ENCODE measurements around the gene GRB7. TPM values are rescaled to one million over a fixed set of nuclear protein-coding genes. Genes with fewer than 3 reads are reported as not detected.
A peak's percentile ranks its signal among the peaks of the same experiment; 100 is the strongest.
"Not testable (repeated sequence)": the region's sequence is repeated elsewhere in the genome, so short reads cannot be mapped to it uniquely, and the experiment has no call there.

The GRB7 gene
- total and polyA plus RNA-seq, 2 experiments from 2014 or later, result 12.8 to 28.9 TPM

- Histone ChIP-seq H3K27me3 (ENCODE audit: insufficient read depth) (no peaks in the 10 kb centered on the region), H3K4me2 (no peak overlapping the region), H3F3A (replicated peaks; ENCODE audit: low read depth) (no peaks in the 10 kb centered on the region), H4K20me1 (replicated peaks; ENCODE audit: insufficient read depth) (no peaks in the 10 kb centered on the region; the same call in 1 of the 2 replicates), H3K4me3 (no peak overlapping the region), H3K36me3 (ENCODE audit: insufficient read depth) (no peaks in the 10 kb centered on the region), H2AFZ (peak overlapping the region; percentile 73), H3K27ac (ENCODE audit: low read depth) (no peak overlapping the region), H3K4me1 (ENCODE audit: insufficient read depth) (no peaks in the 10 kb centered on the region), H3K79me2 (replicated peaks; ENCODE audit: insufficient read depth) (no peaks in the 10 kb centered on the region), H3K9me2 (ENCODE audit: insufficient read depth) (no peaks in the 10 kb centered on the region)
- H3K36me3 Mint-ChIP-seq (ENCODE audit: low read depth), result no peaks in the 10 kb centered on the region
- TF ChIP-seq CREB1 (CRISPR knock-in tag; IDR thresholded peaks at IDR 0.05; ENCODE audit: low read depth) (no peak), JUNB (IDR thresholded peaks at IDR 0.05; ENCODE audit: unreplicated experiment) (no peak), ZNF114 (CRISPR knock-in tag; IDR thresholded peaks at IDR 0.05) (no peak), ZNF331 (CRISPR knock-in tag; IDR thresholded peaks at IDR 0.05; ENCODE audit: low read depth) (no peak), NANOG (IDR thresholded peaks at IDR 0.05; ENCODE audit: borderline replicate concordance) (no peak), CTCF (conservative IDR thresholded peaks at IDR 0.05; ENCODE audit: low read depth in 2 of 2) (no peak), STAT1 (IDR thresholded peaks at IDR 0.05; ENCODE audit: unreplicated experiment) (no peak), EZH2 (IDR thresholded peaks at IDR 0.05; ENCODE audit: low read depth, unreplicated experiment) (no peak), POLR2AphosphoS5 (IDR thresholded peaks at IDR 0.05; ENCODE audit: low read depth) (no peak), ETS1 (IDR thresholded peaks at IDR 0.05) (no peak)
- peaks cover 3% of the 10 kb centered on the region; the same call in 2 of the 3 replicates for H3K4me1 Mint-ChIP-seq
- no peak overlapping the region for H3K27ac Mint-ChIP-seq
- no peak overlapping the region for H3K4me3 Mint-ChIP-seq
- ATAC-seq (no peak), DNase-seq (ENCODE audit: low spot score) (no peak)
- H3K27me3 Mint-ChIP-seq (ENCODE audit: insufficient read depth, low read depth, poor library complexity), result peaks cover 9% of the 10 kb centered on the region
- H3K9me3 Mint-ChIP-seq, result no peaks in the 10 kb centered on the region
Measured at GRCh38 chr17:39763051-39763820, 25.5 kb downstream of the GRB7 start.

GRCh38 chr17:39764171-39764570 lies 26.4 kb downstream of the GRB7 start:
- H3K36me3 Mint-ChIP-seq (ENCODE audit: low read depth); H2AFZ ChIP-seq; H3K4me3 ChIP-seq; H3K79me2 ChIP-seq (replicated peaks; ENCODE audit: insufficient read depth); DNase-seq (ENCODE audit: low spot score); H3K27me3 Mint-ChIP-seq (ENCODE audit: insufficient read depth, low read depth, poor library complexity); H3F3A ChIP-seq (replicated peaks; ENCODE audit: low read depth); H3K4me1 Mint-ChIP-seq; H3K9me3 Mint-ChIP-seq; H3K27me3 ChIP-seq (ENCODE audit: insufficient read depth); ATAC-seq; H3K27ac ChIP-seq (ENCODE audit: low read depth); H3K4me1 ChIP-seq (ENCODE audit: insufficient read depth); H3K36me3 ChIP-seq (ENCODE audit: insufficient read depth); H4K20me1 ChIP-seq (replicated peaks; ENCODE audit: insufficient read depth); H3K4me3 Mint-ChIP-seq; H3K4me2 ChIP-seq; H3K9me2 ChIP-seq (ENCODE audit: insufficient read depth); H3K27ac Mint-ChIP-seq: not testable (repeated sequence)

Measured in GM23338 (cell line).